ENCODE data around the gene KSR2.
"Not testable (repeated sequence)": the region's sequence is repeated elsewhere in the genome, so short reads cannot be mapped to it uniquely, and the experiment has no call there.

The KSR2 gene

DNA sequence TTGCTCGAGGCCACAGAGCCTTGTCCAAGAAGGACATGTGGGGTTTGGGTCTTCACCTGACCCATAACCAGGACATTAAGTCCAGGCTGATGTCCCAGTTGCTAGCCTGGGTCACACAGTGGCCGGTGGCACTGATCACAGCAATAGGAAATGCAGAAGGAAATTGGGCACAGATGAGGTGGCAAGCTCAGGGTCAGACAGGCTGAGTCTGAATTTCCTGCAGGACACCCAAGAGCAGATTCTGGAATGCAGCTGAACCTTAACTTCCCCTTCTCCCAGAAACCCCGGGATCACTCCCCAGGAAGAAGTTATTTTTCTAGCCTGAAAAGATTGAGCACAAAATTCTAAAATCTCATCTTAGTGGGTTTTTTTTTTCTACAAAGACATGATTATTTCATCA, 199.9 kb downstream of the KSR2 start:
- DNase-seq (ENCODE audit: extremely low read depth in 1 of 2, low read depth in 1 of 2) = no peak

DNA sequence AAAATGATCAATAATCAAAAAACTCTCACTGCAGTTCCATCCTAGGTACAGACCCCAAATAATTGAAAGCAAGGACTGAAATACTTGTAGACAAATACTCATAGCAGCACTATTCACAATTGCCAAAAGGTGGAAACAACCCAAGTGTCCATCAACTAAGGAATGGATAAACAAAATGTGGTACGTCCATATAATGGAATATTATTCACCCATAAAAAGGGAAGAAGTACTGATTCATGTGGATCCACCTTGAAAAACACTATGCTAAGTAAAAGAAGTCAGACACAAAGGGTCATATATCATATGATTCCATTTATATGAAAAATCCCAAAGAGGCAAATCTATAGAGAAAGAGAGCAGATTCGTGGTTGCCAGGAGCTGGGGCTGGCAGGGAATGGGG, 202.8 kb downstream of the KSR2 start:
- no peak for DNase-seq (ENCODE audit: extremely low read depth in 1 of 2, low read depth in 1 of 2)

DNA sequence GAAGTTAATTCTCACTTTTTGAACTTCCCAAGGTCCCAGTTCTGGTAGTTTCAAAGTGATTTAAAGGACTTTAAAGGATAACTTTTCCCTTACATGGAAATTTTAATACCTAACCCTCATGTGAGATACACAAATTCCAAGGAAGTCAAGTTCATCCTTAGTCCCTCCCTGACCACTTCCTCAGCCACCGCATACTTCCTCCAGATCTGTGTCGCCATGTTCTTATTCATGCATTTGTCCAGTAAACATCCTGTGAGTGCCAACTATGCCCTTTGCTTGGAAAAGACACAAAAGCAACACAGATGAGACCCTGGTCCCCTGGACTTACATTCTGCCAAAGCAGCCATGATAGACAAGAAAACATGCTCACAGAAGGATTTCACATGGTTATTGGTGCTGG, 206.6 kb downstream of the KSR2 start:
- DNase-seq (ENCODE audit: extremely low read depth in 1 of 2, low read depth in 1 of 2) = no peak

GRCh38 chr12:117761528-117762100, 207.2 kb downstream of the KSR2 start:
- no peak for DNase-seq (ENCODE audit: extremely low read depth in 1 of 2, low read depth in 1 of 2)

DNA sequence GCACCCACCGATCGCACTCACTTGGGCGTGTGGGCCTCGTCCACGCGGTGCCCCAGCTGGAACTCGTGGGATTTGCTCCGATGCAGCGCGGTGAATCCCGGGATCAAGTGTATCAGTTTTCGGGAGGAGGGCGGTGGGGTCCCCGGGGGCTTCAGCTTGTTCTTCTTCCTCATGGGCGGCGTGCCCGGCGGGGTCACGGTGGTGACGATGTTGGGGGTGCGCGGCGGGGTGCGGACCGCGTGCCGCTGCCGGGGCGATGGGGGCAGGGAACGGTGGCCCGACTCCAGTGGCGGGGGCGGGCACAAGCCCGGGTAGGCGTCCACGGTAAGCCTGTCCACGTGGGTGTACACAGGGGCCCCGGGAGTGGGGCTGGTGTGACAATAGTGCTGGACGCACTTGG, 207.8 kb downstream of the KSR2 start:
- no peak for DNase-seq (ENCODE audit: extremely low read depth in 1 of 2, low read depth in 1 of 2)

GRCh38 chr12:117750657-117751056, 218.1 kb downstream of the KSR2 start:
- DNase-seq (ENCODE audit: extremely low read depth in 1 of 2, low read depth in 1 of 2) = no peak

GRCh38 chr12:117749431-117749830, 219.4 kb downstream of the KSR2 start:
- no peak for DNase-seq (ENCODE audit: extremely low read depth in 1 of 2, low read depth in 1 of 2)

GRCh38 chr12:117746358-117746757, 222.4 kb downstream of the KSR2 start:
- not testable (repeated sequence) for DNase-seq (ENCODE audit: extremely low read depth in 1 of 2, low read depth in 1 of 2)

DNA sequence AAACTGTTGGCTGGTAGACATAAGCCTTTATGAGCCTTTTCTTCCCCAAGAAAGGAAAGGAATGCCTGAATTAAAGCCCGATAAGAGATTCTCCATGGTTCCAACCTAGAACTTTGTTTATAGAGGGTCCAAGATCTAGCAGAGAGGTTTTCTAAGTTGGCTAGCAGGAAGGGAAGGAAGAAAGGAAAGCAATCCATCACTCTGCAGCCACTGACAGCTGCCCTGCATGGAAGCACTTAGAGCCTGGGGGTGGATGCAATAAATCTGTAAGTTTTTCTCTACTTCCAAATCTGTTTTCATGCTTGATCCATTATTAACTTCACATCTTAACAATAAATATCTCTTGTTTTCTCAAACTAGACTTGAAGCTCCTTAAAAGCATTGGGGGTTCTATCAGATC, 224.4 kb downstream of the KSR2 start:
- no peak for DNase-seq (ENCODE audit: extremely low read depth in 1 of 2, low read depth in 1 of 2)

- DNase-seq (ENCODE audit: extremely low read depth in 1 of 2, low read depth in 1 of 2) = no peak
Measured at GRCh38 chr12:117743761-117744160, 225.0 kb downstream of the KSR2 start.

DNA sequence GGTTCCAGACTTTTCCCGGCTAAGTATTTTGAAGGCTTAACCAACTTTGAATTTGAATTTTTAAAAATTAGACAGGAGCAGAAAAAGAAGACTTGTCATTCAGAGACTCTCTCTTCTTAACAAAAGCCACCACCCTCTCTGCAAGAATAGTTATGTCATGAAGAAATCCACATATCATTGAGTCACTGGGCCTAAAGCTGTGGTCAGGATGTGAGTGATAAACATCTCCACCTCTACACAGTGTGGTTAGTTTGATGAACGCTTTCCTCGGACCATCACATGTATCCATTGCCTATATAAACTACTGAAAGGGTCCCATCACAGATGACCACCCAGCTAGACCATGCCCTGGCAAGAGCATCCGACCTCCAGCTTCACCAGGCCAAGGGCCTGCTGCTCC, 226.1 kb downstream of the KSR2 start:
- no peak for DNase-seq (ENCODE audit: extremely low read depth in 1 of 2, low read depth in 1 of 2)

DNA sequence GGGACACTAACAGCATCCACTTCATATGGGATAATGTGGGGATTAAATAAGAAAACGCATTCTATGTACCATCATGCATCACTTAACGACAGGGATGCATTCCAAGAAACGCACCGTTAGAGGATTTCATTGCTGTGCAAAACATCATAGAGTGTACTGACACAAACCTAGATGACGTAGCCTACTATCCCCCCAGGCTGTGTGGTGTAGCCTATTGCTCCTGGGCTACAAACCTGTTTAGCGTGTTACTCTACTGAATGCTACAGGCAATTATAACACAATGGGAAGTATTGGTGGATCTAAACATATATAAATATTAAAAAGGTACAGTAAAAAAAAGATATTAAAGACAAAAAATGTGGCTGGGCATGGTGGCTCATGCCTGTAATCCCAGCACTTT, 230.6 kb downstream of the KSR2 start:
- no peak for DNase-seq (ENCODE audit: extremely low read depth in 1 of 2, low read depth in 1 of 2)

GRCh38 chr12:117733549-117733805, 235.3 kb downstream of the KSR2 start:
- no peak for DNase-seq (ENCODE audit: extremely low read depth in 1 of 2, low read depth in 1 of 2)

GRCh38 chr12:117732761-117733548, 235.8 kb downstream of the KSR2 start:
- DNase-seq (ENCODE audit: extremely low read depth in 1 of 2, low read depth in 1 of 2) = no peak

- not testable (repeated sequence) for DNase-seq (ENCODE audit: extremely low read depth in 1 of 2, low read depth in 1 of 2)
Measured at GRCh38 chr12:117731131-117731530, 237.7 kb downstream of the KSR2 start.

GRCh38 chr12:117727301-117727700, 241.5 kb downstream of the KSR2 start:
- no peak for DNase-seq (ENCODE audit: extremely low read depth in 1 of 2, low read depth in 1 of 2)

DNA sequence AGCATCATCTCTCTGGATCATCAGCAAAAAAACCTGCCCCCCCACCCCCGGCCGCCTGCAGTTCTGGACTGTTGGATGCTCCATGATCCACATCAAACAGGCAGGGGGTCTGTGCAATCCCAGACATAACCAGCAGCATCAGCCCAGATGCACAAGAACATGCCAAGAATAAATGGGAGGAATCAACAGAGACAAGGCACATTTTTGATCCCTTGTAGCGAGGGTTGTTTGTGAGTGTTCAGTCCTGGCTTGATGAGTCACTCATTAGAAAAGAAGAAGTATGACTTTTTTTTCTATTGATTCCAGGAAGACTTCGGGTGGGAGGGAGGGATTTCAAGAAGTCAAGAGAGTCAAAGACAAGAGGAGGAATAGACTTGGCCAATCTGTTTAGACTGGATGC, 244.2 kb downstream of the KSR2 start:
- DNase-seq (ENCODE audit: extremely low read depth in 1 of 2, low read depth in 1 of 2) = no peak

DNA sequence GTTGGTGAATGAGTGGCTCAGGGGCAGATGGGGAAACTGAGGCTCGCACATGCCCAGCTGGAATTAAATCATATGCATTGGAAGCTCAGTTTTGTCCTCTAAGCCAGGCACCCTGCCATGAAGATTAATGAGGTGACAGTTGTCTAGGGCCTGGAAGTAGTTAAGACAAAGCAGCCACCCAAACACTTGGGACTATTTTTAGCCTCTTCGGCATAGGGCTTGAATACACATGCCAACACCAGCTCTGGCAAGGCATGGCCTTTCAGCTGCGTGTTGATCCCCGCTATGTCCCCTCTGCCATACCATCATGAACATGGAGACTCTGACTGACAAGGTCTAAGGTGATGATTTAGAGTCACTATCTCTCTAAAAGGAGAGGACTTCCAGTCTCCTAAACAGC, 250.2 kb downstream of the KSR2 start:
- no peak for DNase-seq (ENCODE audit: extremely low read depth in 1 of 2, low read depth in 1 of 2)

DNA sequence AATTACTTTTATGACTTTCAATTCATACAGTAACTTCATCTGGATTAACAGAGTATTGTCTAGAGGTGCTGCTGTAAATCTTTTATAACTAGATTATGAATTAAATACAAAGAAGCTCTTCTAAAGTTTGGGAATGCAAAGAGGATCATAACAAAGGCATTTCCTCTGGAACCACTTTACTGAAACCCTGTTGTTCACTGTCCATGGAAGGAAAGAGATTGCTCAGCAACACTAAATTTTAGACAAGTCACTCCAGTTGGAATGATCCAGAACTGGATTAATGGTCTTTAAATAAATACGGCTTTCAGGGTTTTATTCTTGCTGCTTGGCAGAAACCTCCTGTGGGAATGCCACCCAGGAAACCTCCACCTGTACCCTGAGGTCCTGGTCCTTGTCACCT, 250.6 kb downstream of the KSR2 start:
- no peak for DNase-seq (ENCODE audit: extremely low read depth in 1 of 2, low read depth in 1 of 2)

- DNase-seq (ENCODE audit: extremely low read depth in 1 of 2, low read depth in 1 of 2) = no peak
Measured at GRCh38 chr12:117714203-117714602, 254.6 kb downstream of the KSR2 start.

GRCh38 chr12:117710121-117710520, 258.7 kb downstream of the KSR2 start:
- no peak for DNase-seq (ENCODE audit: extremely low read depth in 1 of 2, low read depth in 1 of 2)

DNA sequence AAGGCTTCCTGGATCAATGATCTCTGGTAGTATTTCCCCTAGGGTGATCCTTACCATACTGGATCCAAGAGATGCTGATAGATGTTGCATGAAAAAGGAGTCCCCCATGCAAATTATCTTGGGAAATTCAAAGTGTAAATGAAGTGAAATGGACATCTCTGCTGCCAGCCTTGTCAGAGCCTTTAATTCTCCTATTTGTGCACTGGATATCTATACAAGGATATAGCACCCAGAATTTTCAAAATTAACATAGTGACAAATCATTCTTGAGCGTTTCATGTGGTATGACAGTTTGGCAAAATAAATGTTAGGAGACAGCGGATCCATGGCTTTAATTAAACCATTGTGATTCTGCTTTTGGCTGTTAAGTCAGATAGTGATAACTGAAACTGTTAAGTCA, 260.9 kb downstream of the KSR2 start:
- DNase-seq (ENCODE audit: extremely low read depth in 1 of 2, low read depth in 1 of 2) = no peak

GRCh38 chr12:117703584-117703983, 265.2 kb downstream of the KSR2 start:
- no peak for DNase-seq (ENCODE audit: extremely low read depth in 1 of 2, low read depth in 1 of 2)
